Stimulated activated CD4-positive, alpha-beta T cell treated with anti-CD3 and anti-CD28 coated beads, Interleukin-15, amount 100 ng/mL, for 1 hour (primary cell): ENCODE measurements around the gene RECK.
"Not testable (repeated sequence)": the region's sequence is repeated elsewhere in the genome, so short reads cannot be mapped to it uniquely, and the experiment has no call there.

ENCODE experiments used
- DNase-seq, 2 donors: peaks; one replicate each; pipeline ENCODE4 v3.0.0-alpha.2; 2020; ENCODE audit warnings: low read depth in 1 of 2, low spot score in 1 of 2

Gene RECK

DNA sequence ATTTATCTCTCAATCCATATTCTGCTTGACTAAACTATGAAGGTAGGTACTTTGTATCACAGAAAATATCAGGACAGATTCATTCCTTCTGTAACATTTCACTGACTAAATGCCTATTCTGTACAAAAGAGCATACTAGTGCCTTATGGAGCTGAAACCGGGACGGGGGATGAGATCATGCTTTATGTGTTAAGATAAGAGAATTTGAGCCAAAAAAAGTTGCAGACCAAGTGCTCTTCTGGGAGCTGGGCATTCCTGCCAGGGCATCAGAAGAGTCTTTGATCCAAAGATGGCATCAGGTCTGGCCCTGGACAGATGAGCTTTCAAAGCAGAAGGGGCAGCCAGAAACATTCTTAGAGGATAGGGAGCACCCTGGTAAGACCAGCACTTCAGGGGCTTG, 72.4 kb downstream of the RECK start:
- no peak for DNase-seq

- no peak for DNase-seq
These were observed 73.7 kb downstream of the RECK start for GRCh38 chr9:36110434-36110833.

- DNase-seq: no peak
These were observed 75.8 kb downstream of the RECK start for GRCh38 chr9:36112516-36112915.

DNA sequence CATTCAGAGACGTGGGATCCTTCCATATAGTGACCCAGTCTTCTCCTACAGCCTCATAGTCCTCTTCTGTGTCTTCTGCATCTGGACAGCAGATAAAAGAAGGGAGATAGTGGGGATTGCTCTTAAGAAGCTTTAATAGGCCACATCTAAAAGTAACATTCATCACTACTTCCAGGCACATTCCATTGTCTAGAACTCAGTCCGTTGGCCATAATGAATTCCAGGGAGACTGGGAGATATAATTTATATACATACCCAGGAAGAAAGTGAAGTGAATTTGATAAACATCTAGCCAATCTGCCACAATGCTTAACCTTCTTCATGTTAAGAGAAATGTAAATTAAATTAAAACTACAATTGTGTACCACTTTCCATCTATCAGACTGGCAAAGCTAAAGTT, 77.3 kb downstream of the RECK start:
- DNase-seq: no peak

DNA sequence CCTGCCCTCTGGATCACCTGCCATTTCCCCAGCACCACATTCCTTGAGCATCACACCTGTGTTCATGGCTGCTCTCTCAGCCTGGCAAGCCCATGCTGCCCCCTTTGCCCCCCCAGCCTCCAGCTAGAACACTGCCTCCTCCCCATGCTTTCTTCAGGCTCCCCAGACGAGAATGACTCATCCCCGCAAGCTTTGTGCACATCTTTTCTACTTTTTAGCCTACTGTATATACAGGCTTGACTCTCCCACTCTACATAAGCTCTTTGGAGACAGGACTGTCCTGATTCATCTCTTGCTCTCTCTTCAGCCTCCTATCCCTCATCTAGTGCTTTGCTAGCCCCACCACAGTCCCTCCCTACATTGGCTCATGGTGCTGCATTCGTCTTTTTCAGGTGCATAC, 79.9 kb downstream of the RECK start:
- DNase-seq: no peak

- DNase-seq: no peak
These were observed 81.5 kb downstream of the RECK start for GRCh38 chr9:36118201-36118600.

- DNase-seq: no peak
These were observed 82.0 kb downstream of the RECK start for GRCh38 chr9:36118706-36119105.

- DNase-seq: no peak
These were observed 82.8 kb downstream of the RECK start for GRCh38 chr9:36119476-36119875.

GRCh38 chr9:36120705-36121104, 84.0 kb downstream of the RECK start:
- DNase-seq: no peak

DNA sequence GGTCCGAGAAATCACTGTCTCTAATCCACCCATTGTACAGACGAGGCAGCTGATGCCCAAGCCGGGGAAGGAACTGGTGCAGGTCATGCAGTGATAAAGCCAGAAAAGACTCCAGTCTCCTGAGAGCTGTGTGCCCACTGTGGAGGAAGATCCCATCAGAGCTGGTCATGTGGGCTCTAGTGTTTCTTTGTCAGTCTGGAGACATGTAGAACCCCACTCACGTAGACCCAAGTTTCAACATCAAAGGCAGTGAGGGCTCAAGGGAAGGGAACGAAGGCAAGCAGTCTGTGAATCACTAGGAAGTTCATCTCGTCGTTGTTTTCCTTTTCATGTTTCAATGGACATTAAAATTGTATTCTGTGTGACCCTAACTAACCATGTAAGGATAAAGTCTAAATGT, 85.3 kb downstream of the RECK start:
- DNase-seq: no peak

- DNase-seq: no peak
These were observed 86.8 kb downstream of the RECK start for GRCh38 chr9:36123515-36123914.

DNA sequence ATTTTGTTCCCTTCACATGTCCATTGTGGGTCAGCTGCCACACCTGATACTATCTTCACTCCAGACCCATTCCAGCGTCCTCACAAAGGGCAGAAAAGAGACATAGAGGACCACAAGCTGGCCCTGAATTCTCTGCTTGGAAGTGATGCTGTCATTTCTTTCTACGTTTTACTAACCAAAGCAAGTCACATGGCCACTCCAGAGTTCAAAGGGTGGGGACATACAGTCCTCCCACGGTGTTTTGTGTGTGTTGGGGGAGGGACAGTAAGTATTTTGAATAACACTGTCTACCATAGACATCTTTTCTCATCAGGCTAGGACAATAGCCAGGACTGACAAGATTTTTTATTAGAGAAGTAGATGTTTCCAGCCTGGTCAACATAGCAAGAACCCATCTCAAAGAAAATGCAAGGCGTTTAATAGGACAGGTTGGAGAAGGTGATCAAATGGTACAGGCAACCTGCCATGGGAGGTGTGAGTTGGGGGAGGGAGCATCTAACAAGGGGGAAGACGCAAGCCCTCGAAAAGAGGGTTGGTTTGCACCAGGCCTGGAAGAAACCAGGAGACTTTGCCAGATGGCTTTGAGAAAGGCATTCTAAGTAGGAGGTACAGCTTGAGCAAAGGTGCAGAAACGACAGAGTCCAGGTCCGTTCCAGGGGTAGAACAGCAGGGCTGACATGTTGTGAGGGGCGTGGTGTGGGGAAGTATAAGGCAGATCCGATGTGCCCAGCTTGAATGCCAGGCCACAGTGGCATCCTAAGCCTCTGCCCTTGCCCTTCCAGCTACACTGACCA, 88.5 kb downstream of the RECK start:
- DNase-seq: no peak

- DNase-seq: no peak
These were observed 89.5 kb downstream of the RECK start for GRCh38 chr9:36126016-36126730.

- no peak for DNase-seq
These were observed 91.0 kb downstream of the RECK start for GRCh38 chr9:36127652-36128244.

GRCh38 chr9:36128349-36128748, 91.6 kb downstream of the RECK start:
- DNase-seq: no peak

- DNase-seq: no peak
These were observed 92.4 kb downstream of the RECK start for GRCh38 chr9:36129139-36129538.

- not testable (repeated sequence) for DNase-seq
These were observed 95.0 kb downstream of the RECK start for GRCh38 chr9:36131666-36132065.

DNA sequence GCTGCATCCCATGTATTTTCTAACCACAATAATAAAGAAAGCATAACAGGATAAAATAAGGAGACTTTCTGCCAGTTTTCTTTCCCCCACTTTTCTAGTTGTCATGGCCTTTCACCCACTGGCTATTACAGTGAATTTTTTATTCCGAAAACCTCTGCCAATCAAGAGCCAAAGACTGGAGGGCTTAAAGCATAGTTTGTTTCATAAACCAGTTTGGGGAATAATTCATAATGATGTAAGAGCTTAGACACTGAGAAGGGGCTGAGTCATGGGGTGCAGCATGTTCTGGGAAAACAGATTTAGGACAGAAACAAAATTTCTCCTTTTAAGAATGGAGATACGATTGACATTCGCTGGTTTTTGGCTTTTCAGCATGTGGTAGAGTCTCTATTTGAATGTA, 95.4 kb downstream of the RECK start:
- no peak for DNase-seq

- no peak for DNase-seq
These were observed 98.2 kb downstream of the RECK start for GRCh38 chr9:36134761-36135505.

DNA sequence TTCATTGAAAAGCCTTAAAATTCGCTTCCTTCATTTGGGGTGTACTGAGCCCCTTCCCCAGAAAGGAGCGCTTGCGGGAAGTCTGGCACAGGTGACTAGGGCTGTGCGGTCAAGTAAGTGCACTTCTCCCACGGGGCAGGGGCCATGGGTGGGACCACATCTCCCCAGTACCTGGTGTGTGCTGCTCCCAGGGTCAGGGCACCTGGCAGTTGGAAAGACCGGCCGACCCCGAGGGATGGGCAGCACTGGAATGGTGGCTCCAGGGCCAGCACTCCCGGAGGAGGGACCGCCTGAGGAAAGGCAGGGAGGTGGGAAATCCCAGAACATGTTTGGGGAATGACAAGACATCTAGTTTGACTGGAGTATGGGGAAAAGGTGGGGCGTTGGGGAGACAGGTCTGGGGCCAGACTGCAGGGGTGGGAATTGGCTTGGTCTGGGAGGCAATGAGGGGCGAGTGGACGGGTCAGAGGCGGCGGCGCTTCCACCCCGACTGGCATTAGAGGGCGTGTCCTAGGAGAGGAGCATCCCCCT, 99.1 kb downstream of the RECK start:
- no peak for DNase-seq

GRCh38 chr9:36136272-36136893, 99.7 kb downstream of the RECK start, which contains the start of gene GLIPR2:
GLIPR2 (plus strand) TSS chr9:36136733; CDS start chr9:36136779, 46 bp downstream.
- DNase-seq: peak; percentile 64 to 68
